GM12865 (cell line): ENCODE results near the gene LHX3.

Source experiments
- DNase-seq: peaks from one replicate; pipeline ENCODE4 v3.0.0; 2010; ENCODE audit warnings: low read depth
- H3K4me3 ChIP-seq: 2 replicates; pipeline ENCODE4 v1.5.1; 2011; ENCODE audit warnings: mild to moderate bottlenecking, low read depth, low read length, control low read depth
- CTCF ChIP-seq: IDR thresholded peaks from 2 replicates; pipeline ENCODE4 v1.5.1; 2011; ENCODE audit warnings: low read length, control low read depth, low read depth, inconsistent platforms; ENCODE audit not compliant: insufficient read depth; ENCODE audit errors: missing control alignments

LHX3 gene

GRCh38 chr9:136211441-136212344 is 6.8 kb upstream of the LHX3 start:
- no peak for DNase-seq
- no peak overlapping the region for H3K4me3 ChIP-seq
- TF ChIP-seq CTCF: no peak

- DNase-seq: no peak
- no peak for TF ChIP-seq CTCF
- no peak overlapping the region for H3K4me3 ChIP-seq
Measured at GRCh38 chr9:136211006-136211405, 6.1 kb upstream of the LHX3 start.

- DNase-seq: no peak
- no peak for TF ChIP-seq CTCF
- H3K4me3 ChIP-seq: no peak overlapping the region
Measured at GRCh38 chr9:136210276-136210675, 5.3 kb upstream of the LHX3 start.

GRCh38 chr9:136209786-136210185 is 4.9 kb upstream of the LHX3 start:
- TF ChIP-seq CTCF: no peak
- H3K4me3 ChIP-seq: no peak overlapping the region
- no peak for DNase-seq

GRCh38 chr9:136209232-136209631 is 4.3 kb upstream of the LHX3 start:
- H3K4me3 ChIP-seq: no peak overlapping the region
- TF ChIP-seq CTCF: no peak
- DNase-seq: no peak

- TF ChIP-seq CTCF: no peak
- no peak for DNase-seq
- H3K4me3 ChIP-seq: no peak overlapping the region
Measured at GRCh38 chr9:136208675-136209074, 3.7 kb upstream of the LHX3 start.

- no peak for DNase-seq
- H3K4me3 ChIP-seq: no peak overlapping the region
- no peak for TF ChIP-seq CTCF
Measured at GRCh38 chr9:136207616-136208015, 2.7 kb upstream of the LHX3 start.
